ENCODE measurements around the gene GPT2.
A peak's percentile ranks its signal among the peaks of the same experiment; 100 is the strongest.
"Not testable (repeated sequence)": the region's sequence is repeated elsewhere in the genome, so short reads cannot be mapped to it uniquely, and the experiment has no call there.

Gene GPT2

DNA sequence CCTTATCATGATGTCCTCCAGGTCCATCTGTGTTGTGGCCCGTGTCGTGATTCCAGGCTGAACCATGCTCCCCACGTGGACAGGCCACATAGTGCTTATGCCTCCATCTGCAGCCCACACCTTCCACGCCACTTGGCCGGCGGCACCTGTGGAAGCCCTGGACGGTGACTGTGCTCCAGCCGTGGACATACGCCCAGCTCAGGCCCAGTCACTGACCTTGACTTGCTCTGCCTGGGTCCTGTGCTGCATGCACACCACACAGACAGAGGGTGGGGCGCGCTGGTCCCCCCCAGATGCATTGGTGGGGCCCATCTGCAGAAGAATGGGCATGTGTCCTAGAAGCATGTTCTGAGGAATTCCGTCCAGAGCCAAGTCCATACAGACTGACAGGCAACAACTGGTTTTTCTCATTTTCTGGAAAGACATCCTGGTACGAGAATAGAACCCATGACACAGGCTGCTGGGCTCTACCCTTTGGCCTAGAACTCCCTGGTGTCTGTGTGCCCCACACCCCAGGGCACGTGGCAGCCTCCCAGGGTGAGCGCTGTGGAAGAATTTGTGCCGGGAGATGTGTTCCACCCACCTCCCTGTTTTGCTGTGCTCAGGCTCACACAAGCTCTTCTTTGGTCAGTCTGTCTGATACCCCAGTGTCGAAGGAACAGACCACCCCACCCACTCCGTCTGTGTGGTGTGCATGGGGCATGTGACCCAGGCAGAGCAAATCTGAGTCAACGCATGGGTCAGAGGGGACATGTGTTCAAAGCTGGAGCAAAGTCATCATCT lies 39.5 kb downstream of the GPT2 start:
- no peak for DNase-seq (ENCODE audit: low read depth)

DNA sequence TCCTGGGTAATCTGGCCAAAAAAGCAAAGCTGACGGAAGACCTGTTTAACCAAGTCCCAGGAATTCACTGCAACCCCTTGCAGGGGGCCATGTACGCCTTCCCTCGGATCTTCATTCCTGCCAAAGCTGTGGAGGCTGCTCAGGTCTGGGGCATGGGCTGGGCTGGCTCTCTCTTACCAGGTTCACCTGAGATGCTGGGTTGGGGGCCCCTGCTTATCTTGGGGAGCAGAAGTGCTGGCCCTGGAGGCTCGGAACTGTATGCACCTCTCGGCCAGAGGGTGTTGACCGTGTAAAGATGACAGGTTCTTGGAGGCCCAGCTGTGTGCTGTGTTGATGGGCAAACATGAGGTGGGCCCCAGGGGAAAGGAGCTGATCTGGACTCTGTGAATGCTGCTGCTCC lies 40.2 kb downstream of the GPT2 start:
- DNase-seq (ENCODE audit: low read depth), result no peak

- no peak for DNase-seq (ENCODE audit: low read depth)
These were observed 42.5 kb downstream of the GPT2 start for GRCh38 chr16:46926470-46927225.

DNA sequence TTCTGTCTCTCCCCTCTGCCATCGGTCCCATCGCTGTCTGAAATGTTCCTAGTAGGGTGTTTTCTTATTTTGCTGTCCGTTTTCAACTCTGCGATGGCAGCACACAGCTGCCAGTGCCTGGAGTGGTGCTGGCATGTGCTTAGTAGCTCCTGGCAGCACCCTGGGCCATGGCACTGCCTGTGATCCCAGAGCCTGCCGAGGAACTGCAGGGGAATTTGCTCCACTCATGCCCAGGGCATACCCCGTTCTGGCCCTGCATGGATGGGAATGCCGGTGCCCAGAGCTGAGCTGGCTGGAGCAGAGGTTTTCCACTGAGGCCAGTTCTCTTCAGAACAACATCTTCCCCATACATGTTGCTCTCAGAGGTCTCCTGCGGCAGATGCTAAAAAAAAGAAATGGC lies 43.1 kb downstream of the GPT2 start:
- no peak for DNase-seq (ENCODE audit: low read depth)

- DNase-seq (ENCODE audit: low read depth), result no peak
These were observed 44.6 kb downstream of the GPT2 start for GRCh38 chr16:46928811-46929210.

DNA sequence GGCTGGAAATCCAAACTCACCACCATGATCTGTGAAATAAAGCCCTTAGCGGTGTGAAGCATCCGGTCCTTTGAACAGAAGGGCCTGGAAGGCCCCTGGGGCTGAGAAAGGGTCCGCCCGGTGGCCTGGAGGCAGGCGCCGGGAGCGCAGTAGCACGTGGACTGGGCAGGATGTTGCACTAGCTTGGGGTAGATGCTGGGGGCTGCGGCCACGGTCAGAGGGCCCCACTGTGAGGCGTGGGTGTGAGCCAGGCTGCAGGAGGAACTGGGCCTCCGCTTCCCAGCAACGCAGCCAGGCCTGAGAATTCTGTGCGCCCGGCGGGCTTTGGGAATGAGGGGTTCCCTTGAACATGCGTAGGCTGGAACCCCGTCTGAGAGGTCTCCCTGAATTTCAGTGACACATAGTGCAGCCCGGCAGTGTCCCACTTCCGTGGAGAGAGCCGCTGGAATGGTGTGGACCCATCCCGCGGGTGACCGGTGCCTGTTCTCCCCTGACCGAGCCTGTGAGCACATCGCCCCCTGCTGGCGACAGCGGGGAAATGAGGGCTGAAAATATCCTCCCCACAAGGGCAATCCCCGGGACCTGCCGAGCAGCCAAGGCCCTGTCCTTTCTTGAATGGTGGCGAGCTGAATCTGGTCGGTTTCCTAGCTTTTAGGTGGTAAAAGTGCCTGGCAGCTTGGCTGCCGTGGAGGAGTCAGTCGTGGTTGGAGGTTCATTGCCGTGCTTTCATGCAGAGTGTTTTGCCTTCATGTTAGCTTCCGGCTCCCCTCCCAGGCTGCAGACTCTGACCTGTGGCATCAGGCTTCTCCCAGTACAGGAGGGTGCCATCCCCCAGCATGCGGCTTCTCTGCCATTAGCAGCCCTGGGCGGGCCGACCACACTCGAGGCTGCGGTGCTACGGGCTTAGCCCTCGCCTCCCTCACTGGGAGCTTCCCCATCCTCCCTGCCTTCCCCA lies 45.5 kb downstream of the GPT2 start:
- peak; percentile 41 for DNase-seq (ENCODE audit: low read depth)

GRCh38 chr16:46930861-46931260 lies 46.7 kb downstream of the GPT2 start:
- no peak for DNase-seq (ENCODE audit: low read depth)

DNA sequence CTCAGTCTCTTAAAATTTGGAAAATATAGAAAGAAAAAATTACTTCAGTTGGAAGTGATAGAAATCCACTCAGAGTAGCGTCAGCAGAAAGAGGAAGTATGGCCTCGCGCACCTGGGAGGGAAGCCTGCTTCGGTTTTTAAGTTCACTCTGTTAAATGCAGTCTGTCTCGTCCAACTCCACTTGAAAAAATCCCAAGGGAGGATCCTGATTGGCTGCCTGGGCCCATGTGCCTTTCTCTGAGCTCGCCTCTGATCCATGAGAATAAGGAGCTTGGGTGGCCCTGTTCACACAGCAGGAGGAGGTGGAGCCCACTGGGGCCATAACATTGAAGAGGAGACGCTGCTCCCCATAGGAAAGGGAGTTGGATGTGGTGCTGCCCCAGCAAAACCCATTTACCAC lies 48.6 kb downstream of the GPT2 start:
- DNase-seq (ENCODE audit: low read depth), result no peak

- DNase-seq (ENCODE audit: low read depth), result no peak
These were observed 53.4 kb downstream of the GPT2 start for GRCh38 chr16:46937536-46937935.

- not testable (repeated sequence) for DNase-seq (ENCODE audit: low read depth)
These were observed 60.6 kb downstream of the GPT2 start for GRCh38 chr16:46944713-46945112.

- peak; percentile 8 for DNase-seq (ENCODE audit: low read depth)
These were observed 63.9 kb downstream of the GPT2 start for GRCh38 chr16:46947900-46948547.

- DNase-seq (ENCODE audit: low read depth), result no peak
These were observed 64.5 kb downstream of the GPT2 start for GRCh38 chr16:46948548-46949166.

DNA sequence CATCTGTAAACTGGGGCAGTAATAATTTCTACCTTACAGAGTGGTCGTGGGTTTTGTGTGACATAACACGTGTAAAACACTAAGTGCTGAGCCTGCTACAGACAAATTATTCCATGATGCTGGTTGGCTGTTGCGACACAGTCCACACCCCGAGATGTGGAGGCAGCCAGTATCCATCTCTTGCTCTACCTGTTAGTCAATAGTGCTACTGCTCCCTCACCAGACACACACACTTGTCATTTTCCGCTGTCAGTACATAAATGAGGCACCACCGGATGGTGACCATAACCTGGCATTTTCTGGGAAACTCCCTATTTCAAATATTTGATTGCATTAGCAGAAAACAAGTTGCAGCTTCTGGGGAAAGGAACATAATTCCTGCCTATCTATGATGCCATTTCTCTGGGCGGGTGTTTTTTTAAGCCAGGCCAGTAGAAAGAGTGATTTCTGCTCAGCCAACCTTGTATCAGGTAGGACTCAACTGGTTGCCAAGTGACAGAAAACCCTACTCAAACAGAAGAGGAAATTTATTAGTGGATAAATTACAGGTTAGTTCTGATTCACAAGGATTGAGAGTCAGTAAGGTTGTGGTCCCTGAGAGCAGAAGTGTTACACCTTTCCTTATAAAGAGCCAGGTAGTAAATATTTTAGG lies 65.2 kb downstream of the GPT2 start:
- no peak for DNase-seq (ENCODE audit: low read depth)

GRCh38 chr16:46950009-46950408 lies 65.8 kb downstream of the GPT2 start:
- no peak for DNase-seq (ENCODE audit: low read depth)

GRCh38 chr16:46954562-46954961 lies 70.4 kb downstream of the GPT2 start:
- no peak for DNase-seq (ENCODE audit: low read depth)

- no peak for DNase-seq (ENCODE audit: low read depth)
These were observed 77.5 kb downstream of the GPT2 start for GRCh38 chr16:46961373-46962353.

- DNase-seq (ENCODE audit: low read depth), result no peak
These were observed 78.5 kb downstream of the GPT2 start for GRCh38 chr16:46962629-46963028.

GRCh38 chr16:46968063-46968435 lies 83.9 kb downstream of the GPT2 start:
- no peak for DNase-seq (ENCODE audit: low read depth)

GRCh38 chr16:46970089-46970488 lies 85.9 kb downstream of the GPT2 start:
- DNase-seq (ENCODE audit: low read depth), result no peak

- DNase-seq (ENCODE audit: low read depth), result no peak
These were observed 87.1 kb downstream of the GPT2 start for GRCh38 chr16:46971271-46971670.

Measured in T follicular helper cell (primary cell).